ENCODE data around the gene SLC35D1.

DNA sequence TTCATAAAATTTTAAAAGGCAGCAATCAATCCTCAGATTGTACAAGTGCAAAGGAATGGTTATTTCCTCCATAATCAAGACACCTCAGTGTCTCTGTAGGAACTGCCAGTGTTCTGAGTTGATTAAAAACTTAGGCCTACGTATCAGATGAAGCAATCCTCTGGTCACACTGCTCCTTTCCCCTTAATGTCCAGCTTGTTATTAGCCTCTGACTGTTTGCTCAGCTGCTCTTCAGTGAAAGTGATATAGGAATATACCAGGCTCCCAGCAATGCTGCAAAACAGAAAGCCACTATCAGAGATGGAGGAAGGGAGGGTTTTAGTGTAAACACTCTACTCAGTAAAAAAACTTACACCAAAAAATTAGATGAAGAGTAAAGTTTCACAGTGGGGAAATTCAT, 49.8 kb downstream of the SLC35D1 start:
- TF ChIP-seq, protein P1, sequence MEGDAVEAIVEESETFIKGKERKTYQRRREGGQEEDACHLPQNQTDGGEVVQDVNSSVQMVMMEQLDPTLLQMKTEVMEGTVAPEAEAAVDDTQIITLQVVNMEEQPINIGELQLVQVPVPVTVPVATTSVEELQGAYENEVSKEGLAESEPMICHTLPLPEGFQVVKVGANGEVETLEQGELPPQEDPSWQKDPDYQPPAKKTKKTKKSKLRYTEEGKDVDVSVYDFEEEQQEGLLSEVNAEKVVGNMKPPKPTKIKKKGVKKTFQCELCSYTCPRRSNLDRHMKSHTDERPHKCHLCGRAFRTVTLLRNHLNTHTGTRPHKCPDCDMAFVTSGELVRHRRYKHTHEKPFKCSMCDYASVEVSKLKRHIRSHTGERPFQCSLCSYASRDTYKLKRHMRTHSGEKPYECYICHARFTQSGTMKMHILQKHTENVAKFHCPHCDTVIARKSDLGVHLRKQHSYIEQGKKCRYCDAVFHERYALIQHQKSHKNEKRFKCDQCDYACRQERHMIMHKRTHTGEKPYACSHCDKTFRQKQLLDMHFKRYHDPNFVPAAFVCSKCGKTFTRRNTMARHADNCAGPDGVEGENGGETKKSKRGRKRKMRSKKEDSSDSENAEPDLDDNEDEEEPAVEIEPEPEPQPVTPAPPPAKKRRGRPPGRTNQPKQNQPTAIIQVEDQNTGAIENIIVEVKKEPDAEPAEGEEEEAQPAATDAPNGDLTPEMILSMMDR (IDR thresholded peaks at IDR 0.05): no peak
- TF ChIP-seq POLR2A (IDR thresholded peaks at IDR 0.05) (no peak), POLR2AphosphoS5 (IDR thresholded peaks at IDR 0.05) (no peak)
